Measurements from ENCODE around the gene BRD1. TPM values are rescaled to one million over a fixed set of nuclear protein-coding genes. Genes with fewer than 3 reads are reported as not detected.

BRD1 gene
- polyA plus RNA-seq, 3 donors: 0.61 to 13.8 (median 0.86) TPM

DNA sequence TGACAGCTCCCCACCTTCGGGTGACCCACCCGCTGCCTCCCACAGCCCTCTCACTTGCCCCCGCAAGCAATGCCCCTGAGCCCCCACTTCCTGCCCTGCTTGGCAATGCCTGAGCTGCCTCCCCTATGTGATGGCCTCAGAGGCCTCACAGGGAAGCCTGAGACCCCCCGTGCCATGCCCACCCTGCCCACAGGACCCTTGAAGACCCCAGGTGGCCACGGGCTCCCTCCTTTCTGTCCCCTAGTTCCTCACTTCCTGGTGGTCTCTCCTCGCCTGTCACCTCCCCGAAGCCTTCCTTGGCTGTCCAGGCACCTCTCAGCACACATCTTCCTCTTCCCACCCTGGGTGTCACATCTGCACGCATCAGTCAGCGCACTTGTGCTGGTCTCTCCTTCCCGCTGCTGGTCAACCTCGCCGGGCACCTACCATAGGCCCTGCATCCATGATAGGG lies 90.5 kb downstream of the BRD1 start:
- H3K4me1 ChIP-seq (ENCODE audit: control insufficient read depth in 1 of 2, insufficient read depth in 2 of 2, low read length in 2 of 2): no peaks in the 10 kb centered on the region
- DNase-seq: no peak
- no peak overlapping the region for H3K4me2 ChIP-seq (replicated peaks; ENCODE audit: extremely low read depth, low read length, poor library complexity, severe bottlenecking)
- H3K27ac Mint-ChIP-seq: no peak overlapping the region
- H3K27me3 ChIP-seq (ENCODE audit: control insufficient read depth in 2 of 2, insufficient read depth in 2 of 2, low read length in 2 of 2): peaks cover 0 to 5% of the 10 kb centered on the region in 2 donors
- H2AFZ ChIP-seq (ENCODE audit: insufficient read depth, low read depth, low read length, poor library complexity, severe bottlenecking): no peak overlapping the region
- H3K36me3 Mint-ChIP-seq: no peaks in the 10 kb centered on the region
- H3K79me2 ChIP-seq (ENCODE audit: insufficient read depth, low read length): no peaks in the 10 kb centered on the region
- H3K4me1 Mint-ChIP-seq: no peaks in the 10 kb centered on the region
- H3K9me3 Mint-ChIP-seq: peaks cover 10 to 37% (median 26%) of the 10 kb centered on the region in 7 donors
- H3K27ac ChIP-seq (ENCODE audit: low read depth in 1 of 2, low read length in 2 of 2): no peak overlapping the region
- H3K36me3 ChIP-seq (replicated peaks in 1 of 2; ENCODE audit: control insufficient read depth in 1 of 2, insufficient read depth in 2 of 2, low read length in 2 of 2): no peaks in the 10 kb centered on the region
- intact Hi-C loops (cut with micrococcal nuclease): no loop called here
- no peak overlapping the region for H3K4me3 ChIP-seq (replicated peaks in 1 of 3; ENCODE audit: low read depth in 2 of 3, low read length in 3 of 3)
- WGBS (ENCODE audit: insufficient coverage): 93% methylated on average over 10 of the region's 12 CpGs
- H3K9ac ChIP-seq (ENCODE audit: insufficient read depth, low read length, poor library complexity, severe bottlenecking): no peak overlapping the region
- H3K27me3 Mint-ChIP-seq (ENCODE audit: low read depth in 3 of 3): peaks cover 5 to 14% (median 8%) of the 10 kb centered on the region in 3 donors
- H3K4me3 Mint-ChIP-seq: no peak overlapping the region
- TF ChIP-seq, protein P1, sequence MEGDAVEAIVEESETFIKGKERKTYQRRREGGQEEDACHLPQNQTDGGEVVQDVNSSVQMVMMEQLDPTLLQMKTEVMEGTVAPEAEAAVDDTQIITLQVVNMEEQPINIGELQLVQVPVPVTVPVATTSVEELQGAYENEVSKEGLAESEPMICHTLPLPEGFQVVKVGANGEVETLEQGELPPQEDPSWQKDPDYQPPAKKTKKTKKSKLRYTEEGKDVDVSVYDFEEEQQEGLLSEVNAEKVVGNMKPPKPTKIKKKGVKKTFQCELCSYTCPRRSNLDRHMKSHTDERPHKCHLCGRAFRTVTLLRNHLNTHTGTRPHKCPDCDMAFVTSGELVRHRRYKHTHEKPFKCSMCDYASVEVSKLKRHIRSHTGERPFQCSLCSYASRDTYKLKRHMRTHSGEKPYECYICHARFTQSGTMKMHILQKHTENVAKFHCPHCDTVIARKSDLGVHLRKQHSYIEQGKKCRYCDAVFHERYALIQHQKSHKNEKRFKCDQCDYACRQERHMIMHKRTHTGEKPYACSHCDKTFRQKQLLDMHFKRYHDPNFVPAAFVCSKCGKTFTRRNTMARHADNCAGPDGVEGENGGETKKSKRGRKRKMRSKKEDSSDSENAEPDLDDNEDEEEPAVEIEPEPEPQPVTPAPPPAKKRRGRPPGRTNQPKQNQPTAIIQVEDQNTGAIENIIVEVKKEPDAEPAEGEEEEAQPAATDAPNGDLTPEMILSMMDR (IDR thresholded peaks at IDR 0.05): no peak
- no peaks in the 10 kb centered on the region for H4K20me1 ChIP-seq (ENCODE audit: insufficient read depth, low read length)
- peaks cover 10 to 21% of the 10 kb centered on the region in 2 donors for H3K9me3 ChIP-seq (replicated peaks in 1 of 2; ENCODE audit: control insufficient read depth in 1 of 2, insufficient read depth in 1 of 2, low read length in 2 of 2)

DNA sequence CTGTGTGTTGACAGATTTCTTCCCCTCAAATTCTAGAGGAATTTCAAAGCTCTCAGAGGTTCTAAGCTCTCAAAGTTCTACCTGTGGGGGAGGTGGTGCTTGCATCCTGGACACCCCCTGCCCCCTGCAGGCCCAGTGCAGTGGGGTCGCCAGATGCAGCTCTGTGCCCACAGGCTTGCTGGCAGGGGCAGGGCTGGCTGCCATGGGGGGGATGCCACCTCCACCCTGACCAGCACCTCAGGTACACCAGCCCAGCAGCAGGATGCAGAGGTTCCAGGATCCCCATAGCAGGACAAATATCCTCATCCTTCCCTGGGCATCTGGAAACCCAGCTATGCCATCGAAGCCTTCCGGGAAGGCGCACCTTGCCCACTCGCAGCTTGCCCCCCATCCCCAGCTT lies 91.1 kb downstream of the BRD1 start:
- Mint-ChIP-seq H3K27ac (no peak overlapping the region), H3K36me3 (no peaks in the 10 kb centered on the region), H3K27me3 (ENCODE audit: low read depth in 3 of 3) (peaks cover 6 to 15% (median 8%) of the 10 kb centered on the region in 3 donors), H3K9me3 (peaks cover 10 to 35% (median 26%) of the 10 kb centered on the region in 7 donors), H3K4me3 (no peak overlapping the region), H3K4me1 (no peaks in the 10 kb centered on the region)
- H3K27me3 ChIP-seq (ENCODE audit: control insufficient read depth in 2 of 2, insufficient read depth in 2 of 2, low read length in 2 of 2): peaks cover 0 to 5% of the 10 kb centered on the region in 2 donors
- H3K36me3 ChIP-seq (replicated peaks in 1 of 2; ENCODE audit: control insufficient read depth in 1 of 2, insufficient read depth in 2 of 2, low read length in 2 of 2): no peaks in the 10 kb centered on the region
- H3K9me3 ChIP-seq (replicated peaks in 1 of 2; ENCODE audit: control insufficient read depth in 1 of 2, insufficient read depth in 1 of 2, low read length in 2 of 2): peaks cover 10 to 21% of the 10 kb centered on the region in 2 donors
- no peak overlapping the region for H3K27ac ChIP-seq (ENCODE audit: low read depth in 1 of 2, low read length in 2 of 2)
- no peak overlapping the region for H2AFZ ChIP-seq (ENCODE audit: insufficient read depth, low read depth, low read length, poor library complexity, severe bottlenecking)
- intact Hi-C loops (cut with micrococcal nuclease): no loop called here
- H3K4me3 ChIP-seq (replicated peaks in 1 of 3; ENCODE audit: low read depth in 2 of 3, low read length in 3 of 3): no peak overlapping the region
- 75% methylated on average over 1 of the region's 5 CpGs for WGBS (ENCODE audit: insufficient coverage)
- no peaks in the 10 kb centered on the region for H3K79me2 ChIP-seq (ENCODE audit: insufficient read depth, low read length)
- no peaks in the 10 kb centered on the region for H4K20me1 ChIP-seq (ENCODE audit: insufficient read depth, low read length)
- TF ChIP-seq, protein P1 (IDR thresholded peaks at IDR 0.05): no peak
- no peaks in the 10 kb centered on the region for H3K4me1 ChIP-seq (ENCODE audit: control insufficient read depth in 1 of 2, insufficient read depth in 2 of 2, low read length in 2 of 2)
- H3K4me2 ChIP-seq (replicated peaks; ENCODE audit: extremely low read depth, low read length, poor library complexity, severe bottlenecking): no peak overlapping the region
- no peak overlapping the region for H3K9ac ChIP-seq (ENCODE audit: insufficient read depth, low read length, poor library complexity, severe bottlenecking)
- no peak for DNase-seq

All from CD14-positive monocyte (primary cell).